Effector memory CD8-positive, alpha-beta T cell (primary cell): ENCODE results near the gene CREB5.
"Not testable (repeated sequence)": the region's sequence is repeated elsewhere in the genome, so short reads cannot be mapped to it uniquely, and the experiment has no call there.

ENCODE experiments used
- ATAC-seq: fragments of 150-1000 bp; cut with Tn5 transposase; replicated peaks from 2 replicates; pipeline ENCODE4 v1.10.0; 2021; ENCODE audit warnings: mild to moderate bottlenecking, moderate library complexity
- DNase-seq, 3 experiments: peaks; one replicate each; pipeline ENCODE4 v3.0.0; 2021
- H3K27ac Mint-ChIP-seq, 2 donors: one replicate each; pipeline ENCODE4 v1.8.0; 2022; ENCODE audit warnings: mild to moderate bottlenecking in 2 of 2, mixed read lengths in 2 of 2, moderate library complexity in 2 of 2
- H3K27me3 Mint-ChIP-seq, 2 donors: one replicate each; pipeline ENCODE4 v1.8.0; 2022; ENCODE audit warnings: mixed read lengths in 2 of 2
- H3K36me3 Mint-ChIP-seq: one replicate; pipeline ENCODE4 v1.8.0; 2022; ENCODE audit warnings: mild to moderate bottlenecking, moderate library complexity, mixed read lengths; ENCODE audit not compliant: insufficient read depth
- H3K4me1 Mint-ChIP-seq, 2 donors: one replicate each; pipeline ENCODE4 v1.8.0; 2022; ENCODE audit warnings: low read depth in 2 of 2, mixed read lengths in 2 of 2
- H3K4me3 Mint-ChIP-seq, 2 donors: one replicate each; pipeline ENCODE4 v1.8.0; 2022; ENCODE audit warnings: mild to moderate bottlenecking in 2 of 2, mixed read lengths in 2 of 2, moderate library complexity in 2 of 2
- H3K9me3 Mint-ChIP-seq, 2 donors: one replicate each; pipeline ENCODE4 v1.8.0; 2022; ENCODE audit warnings: mixed read lengths in 2 of 2

CREB5 gene

GRCh38 chr7:28584235-28584634 lies 171.9 kb downstream of the CREB5 start:
- H3K27ac Mint-ChIP-seq = no peak overlapping the region
- H3K27me3 Mint-ChIP-seq = peaks cover 33 to 42% of the 10 kb centered on the region in 2 donors
- no peaks in the 10 kb centered on the region for H3K9me3 Mint-ChIP-seq
- ATAC-seq = no peak
- DNase-seq = no peak
- H3K4me1 Mint-ChIP-seq = no peaks in the 10 kb centered on the region
- no peaks in the 10 kb centered on the region for H3K36me3 Mint-ChIP-seq
- no peak overlapping the region for H3K4me3 Mint-ChIP-seq

GRCh38 chr7:28586736-28587135 lies 174.4 kb downstream of the CREB5 start:
- Mint-ChIP-seq H3K27ac (no peak overlapping the region), H3K4me3 (no peak overlapping the region), H3K4me1 (no peaks in the 10 kb centered on the region), H3K9me3 (no peaks in the 10 kb centered on the region), H3K36me3 (no peaks in the 10 kb centered on the region), H3K27me3 (peaks cover 33 to 42% of the 10 kb centered on the region in 2 donors)
- DNase-seq = no peak
- no peak for ATAC-seq

GRCh38 chr7:28587211-28587610 lies 174.9 kb downstream of the CREB5 start:
- no peak overlapping the region for H3K4me3 Mint-ChIP-seq
- no peaks in the 10 kb centered on the region for H3K9me3 Mint-ChIP-seq
- DNase-seq = no peak
- no peak for ATAC-seq
- peaks cover 32 to 43% of the 10 kb centered on the region in 2 donors for H3K27me3 Mint-ChIP-seq
- no peaks in the 10 kb centered on the region for H3K4me1 Mint-ChIP-seq
- no peak overlapping the region for H3K27ac Mint-ChIP-seq
- no peaks in the 10 kb centered on the region for H3K36me3 Mint-ChIP-seq

GRCh38 chr7:28588602-28589001 lies 176.3 kb downstream of the CREB5 start:
- Mint-ChIP-seq H3K9me3 (no peaks in the 10 kb centered on the region), H3K27ac (no peak overlapping the region), H3K27me3 (peaks cover 18 to 34% of the 10 kb centered on the region in 2 donors), H3K36me3 (no peaks in the 10 kb centered on the region), H3K4me1 (no peaks in the 10 kb centered on the region), H3K4me3 (no peak overlapping the region)
- no peak for ATAC-seq
- DNase-seq = no peak

- no peak for DNase-seq
These were observed 178.8 kb downstream of the CREB5 start for GRCh38 chr7:28591041-28591674.

GRCh38 chr7:28591725-28592349 lies 179.5 kb downstream of the CREB5 start:
- Mint-ChIP-seq H3K9me3 (no peaks in the 10 kb centered on the region), H3K27me3 (peaks cover 0 to 10% of the 10 kb centered on the region in 2 donors), H3K27ac (no peak overlapping the region), H3K36me3 (no peaks in the 10 kb centered on the region), H3K4me3 (no peak overlapping the region), H3K4me1 (no peaks in the 10 kb centered on the region)
- ATAC-seq = no peak
- no peak for DNase-seq

More at GRCh38 chr7:28591041-28591674, 178.8 kb downstream of the CREB5 start:
- no peaks in the 10 kb centered on the region for H3K4me1 Mint-ChIP-seq
- H3K36me3 Mint-ChIP-seq = no peaks in the 10 kb centered on the region
- no peaks in the 10 kb centered on the region for H3K9me3 Mint-ChIP-seq
- no peak for ATAC-seq
- peaks cover 0 to 12% of the 10 kb centered on the region in 2 donors for H3K27me3 Mint-ChIP-seq
- no peak overlapping the region for H3K4me3 Mint-ChIP-seq
- H3K27ac Mint-ChIP-seq = no peak overlapping the region

- Mint-ChIP-seq H3K36me3 (no peaks in the 10 kb centered on the region), H3K4me3 (no peak overlapping the region), H3K4me1 (no peaks in the 10 kb centered on the region), H3K27ac (no peak overlapping the region), H3K9me3 (no peaks in the 10 kb centered on the region), H3K27me3 (peaks cover 0 to 5% of the 10 kb centered on the region in 2 donors)
- DNase-seq = no peak
- no peak for ATAC-seq
These were observed 180.5 kb downstream of the CREB5 start for GRCh38 chr7:28592861-28593260.

GRCh38 chr7:28595076-28595475 lies 182.8 kb downstream of the CREB5 start:
- Mint-ChIP-seq H3K36me3 (no peaks in the 10 kb centered on the region), H3K9me3 (no peaks in the 10 kb centered on the region), H3K4me3 (no peak overlapping the region), H3K27me3 (peaks cover 0 to 12% of the 10 kb centered on the region in 2 donors), H3K27ac (no peak overlapping the region), H3K4me1 (no peaks in the 10 kb centered on the region)
- ATAC-seq (no peak), DNase-seq (no peak)

- no peaks in the 10 kb centered on the region for H3K36me3 Mint-ChIP-seq
- H3K27ac Mint-ChIP-seq = no peak overlapping the region
These were observed 183.5 kb downstream of the CREB5 start for GRCh38 chr7:28595801-28596200.

GRCh38 chr7:28596245-28596935 lies 184.1 kb downstream of the CREB5 start:
- H3K9me3 Mint-ChIP-seq = no peaks in the 10 kb centered on the region
- H3K36me3 Mint-ChIP-seq = no peaks in the 10 kb centered on the region
- H3K4me3 Mint-ChIP-seq = no peak overlapping the region
- no peaks in the 10 kb centered on the region for H3K4me1 Mint-ChIP-seq
- no peak overlapping the region for H3K27ac Mint-ChIP-seq
- ATAC-seq (no peak), DNase-seq (no peak)
- peaks cover 7 to 12% of the 10 kb centered on the region in 2 donors for H3K27me3 Mint-ChIP-seq

More at GRCh38 chr7:28595801-28596200, 183.5 kb downstream of the CREB5 start:
- Mint-ChIP-seq H3K4me1 (no peaks in the 10 kb centered on the region), H3K27me3 (peaks cover 1 to 12% of the 10 kb centered on the region in 2 donors), H3K4me3 (no peak overlapping the region), H3K9me3 (no peaks in the 10 kb centered on the region)
- ATAC-seq (no peak), DNase-seq (no peak)

GRCh38 chr7:28597284-28597683 lies 185.0 kb downstream of the CREB5 start:
- H3K27me3 Mint-ChIP-seq = peaks cover 9 to 10% of the 10 kb centered on the region in 2 donors
- ATAC-seq (no peak), DNase-seq (no peak)
- no peak overlapping the region for H3K4me3 Mint-ChIP-seq
- H3K4me1 Mint-ChIP-seq = no peaks in the 10 kb centered on the region
- H3K9me3 Mint-ChIP-seq = no peaks in the 10 kb centered on the region
- no peaks in the 10 kb centered on the region for H3K36me3 Mint-ChIP-seq
- H3K27ac Mint-ChIP-seq = no peak overlapping the region

- not testable (repeated sequence) for H3K4me3 Mint-ChIP-seq, H3K27ac Mint-ChIP-seq, DNase-seq, H3K27me3 Mint-ChIP-seq, H3K4me1 Mint-ChIP-seq, H3K36me3 Mint-ChIP-seq, H3K9me3 Mint-ChIP-seq, ATAC-seq
These were observed 185.7 kb downstream of the CREB5 start for GRCh38 chr7:28598037-28598436.

GRCh38 chr7:28598586-28598985 lies 186.3 kb downstream of the CREB5 start:
- no peaks in the 10 kb centered on the region for H3K9me3 Mint-ChIP-seq
- H3K27ac Mint-ChIP-seq = no peak overlapping the region
- H3K4me1 Mint-ChIP-seq = no peaks in the 10 kb centered on the region
- ATAC-seq (no peak), DNase-seq (no peak)
- H3K4me3 Mint-ChIP-seq = no peak overlapping the region
- H3K27me3 Mint-ChIP-seq = peaks cover 7 to 9% of the 10 kb centered on the region in 2 donors
- H3K36me3 Mint-ChIP-seq = no peaks in the 10 kb centered on the region

- no peaks in the 10 kb centered on the region for H3K4me1 Mint-ChIP-seq
- no peak overlapping the region for H3K4me3 Mint-ChIP-seq
- peaks cover 7 to 9% of the 10 kb centered on the region in 2 donors for H3K27me3 Mint-ChIP-seq
- H3K9me3 Mint-ChIP-seq = no peaks in the 10 kb centered on the region
- no peak overlapping the region for H3K27ac Mint-ChIP-seq
- no peaks in the 10 kb centered on the region for H3K36me3 Mint-ChIP-seq
- DNase-seq = no peak
- no peak for ATAC-seq
These were observed 187.1 kb downstream of the CREB5 start for GRCh38 chr7:28599411-28599810.
